ENCODE data around the gene RND2.
"Not testable (repeated sequence)": the region's sequence is repeated elsewhere in the genome, so short reads cannot be mapped to it uniquely, and the experiment has no call there.

RND2 gene

GRCh38 chr17:43027091-43028032 is 2.3 kb downstream of the RND2 start:
- no peak for DNase-seq

- DNase-seq = no peak
Observed at GRCh38 chr17:43028221-43028861, 3.3 kb downstream of the RND2 start.

- DNase-seq = no peak
Observed at GRCh38 chr17:43030137-43030767, 5.2 kb downstream of the RND2 start.

DNA sequence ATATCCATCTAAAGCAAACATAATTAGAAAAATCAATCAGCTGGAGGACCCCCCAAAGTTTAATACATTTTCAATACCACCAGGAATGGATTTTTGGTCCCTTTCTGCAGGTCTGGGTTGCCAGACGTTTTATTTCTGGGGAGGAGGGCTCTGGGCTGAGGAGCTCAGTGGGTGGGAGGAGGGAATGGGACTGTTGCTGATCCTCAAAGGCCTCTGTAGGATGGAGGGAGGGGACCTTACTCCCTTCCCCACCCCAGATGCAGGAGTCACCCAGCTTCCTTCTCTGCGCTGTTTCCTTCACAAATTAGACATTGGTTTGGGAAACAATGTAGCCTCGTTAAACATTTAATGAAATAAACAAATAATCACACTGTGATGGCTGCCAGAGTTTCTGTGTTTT is 6.6 kb downstream of the RND2 start:
- DNase-seq = no peak

DNA sequence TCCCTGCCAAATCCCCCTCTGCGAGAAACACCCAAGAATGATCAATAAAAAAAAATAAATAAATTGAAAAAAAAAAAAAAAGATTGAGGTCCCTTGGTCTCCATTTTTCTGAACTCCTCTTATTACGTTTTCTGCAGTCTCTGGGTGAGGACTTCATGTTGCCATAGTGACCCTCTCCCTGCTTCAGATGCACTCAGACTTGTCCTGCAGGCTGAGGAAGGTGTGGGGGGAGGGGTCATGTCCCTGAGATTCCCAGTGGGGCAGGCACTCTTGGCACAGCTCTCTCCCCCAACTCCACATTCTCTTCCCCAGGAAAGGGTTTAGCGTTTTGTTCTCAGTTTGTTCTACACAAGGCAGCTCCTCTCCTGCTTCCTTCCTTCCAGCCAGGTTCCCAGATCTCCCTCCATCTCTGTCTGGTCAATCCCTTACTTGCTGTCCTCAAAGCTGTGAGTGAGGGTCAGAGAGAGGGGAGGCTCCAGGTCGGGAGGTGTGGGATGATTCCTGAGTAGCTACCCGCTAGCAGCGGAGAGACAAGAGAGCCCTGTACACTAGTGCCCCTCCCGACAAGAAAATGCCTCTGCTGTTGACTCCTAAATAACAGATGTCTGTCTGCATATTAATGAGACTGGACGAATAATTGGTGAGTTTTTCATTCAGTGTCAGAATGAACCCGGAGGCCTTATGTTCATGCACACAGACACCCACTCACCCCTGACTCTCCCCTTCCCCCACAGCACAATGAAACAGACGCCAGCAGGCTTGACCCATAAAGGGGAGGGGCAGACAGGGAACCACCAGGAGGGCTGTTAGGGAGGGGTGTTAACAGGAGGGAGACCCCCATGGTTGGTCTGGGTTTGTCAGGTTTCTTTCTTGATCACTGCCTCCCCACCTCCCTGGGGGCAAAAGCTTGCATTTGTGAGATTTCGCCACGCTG is 9.2 kb downstream of the RND2 start:
- DNase-seq = no peak

GRCh38 chr17:43034894-43035293 is 9.9 kb downstream of the RND2 start:
- no peak for DNase-seq

DNA sequence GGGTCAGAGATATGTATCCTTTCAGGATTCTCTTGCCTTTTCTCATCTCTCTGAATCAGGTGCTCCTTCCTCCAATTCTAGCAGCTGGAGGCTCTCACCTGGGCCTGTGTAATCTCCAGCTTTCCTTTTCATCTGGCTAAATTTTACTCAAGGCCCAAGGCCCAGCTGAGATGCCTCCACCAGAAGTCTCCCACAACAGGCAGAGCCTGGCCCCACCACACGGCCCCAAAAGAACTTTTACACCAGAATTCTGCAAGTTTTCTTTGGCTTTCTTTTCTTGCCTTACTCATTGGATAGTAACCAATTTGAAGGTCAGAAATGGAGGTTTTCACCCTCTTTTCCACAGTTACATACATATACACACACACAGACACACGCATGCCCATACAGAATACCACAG is 14.6 kb downstream of the RND2 start:
- DNase-seq = no peak

- no peak for DNase-seq
Observed at GRCh38 chr17:43040655-43041054, 15.6 kb downstream of the RND2 start.

- DNase-seq = no peak
Observed at GRCh38 chr17:43042025-43042628, 17.1 kb downstream of the RND2 start.

- DNase-seq = no peak
Observed at GRCh38 chr17:43043307-43043706, 18.3 kb downstream of the RND2 start.

GRCh38 chr17:43044024-43044423 is 19.0 kb downstream of the RND2 start:
- no peak for DNase-seq

GRCh38 chr17:43051969-43052368 is 26.9 kb downstream of the RND2 start:
- no peak for DNase-seq

DNA sequence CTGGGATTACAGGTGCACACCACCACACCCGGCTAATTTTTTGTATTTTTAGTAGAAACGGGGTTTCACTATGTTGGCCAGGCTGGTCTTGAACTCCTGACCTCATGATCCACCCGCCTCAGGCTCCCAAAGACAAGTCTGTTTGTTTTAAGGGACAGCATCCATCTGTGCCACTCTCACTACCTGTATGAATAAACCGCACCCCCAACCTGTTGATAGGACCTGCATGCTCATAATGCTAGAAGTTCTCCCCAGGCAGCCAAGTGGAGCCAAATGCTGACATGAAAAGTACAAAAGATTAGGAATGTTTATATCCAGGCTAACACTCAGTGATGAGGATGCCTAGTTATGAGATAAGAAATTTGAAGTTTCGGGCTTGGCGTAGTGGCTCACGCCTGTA is 28.0 kb downstream of the RND2 start:
- DNase-seq = not testable (repeated sequence)

- no peak for DNase-seq
Observed at GRCh38 chr17:43056051-43056450, 31.0 kb downstream of the RND2 start.

GRCh38 chr17:43062984-43063638 is 38.1 kb downstream of the RND2 start:
- DNase-seq = no peak

GRCh38 chr17:43068570-43069367 is 43.7 kb downstream of the RND2 start:
- DNase-seq = no peak

DNA sequence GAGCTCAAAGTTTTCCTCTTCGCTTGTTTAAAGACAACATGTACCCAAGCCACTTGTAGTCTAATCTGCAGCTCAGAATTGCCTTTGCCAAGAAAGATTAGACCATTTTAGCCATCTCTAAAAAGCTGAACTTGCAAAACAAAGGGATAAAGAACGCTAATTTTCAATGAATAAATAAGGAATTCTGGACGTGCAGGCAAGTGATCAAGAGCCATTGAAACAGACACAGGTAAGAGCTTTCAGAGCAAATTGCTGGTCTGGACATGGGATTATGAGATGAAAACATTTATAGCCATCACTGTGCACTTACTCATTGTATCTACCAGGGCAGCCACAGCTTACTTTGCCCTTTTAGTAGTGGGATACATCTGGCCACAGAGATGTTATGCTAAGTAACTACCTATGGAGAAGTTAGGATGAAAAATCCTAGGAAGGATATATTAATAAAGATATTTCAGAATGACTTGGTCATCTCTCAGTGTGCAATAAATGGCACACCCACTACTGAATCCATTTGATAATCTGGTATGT is 44.4 kb downstream of the RND2 start:
- no peak for DNase-seq

DNA sequence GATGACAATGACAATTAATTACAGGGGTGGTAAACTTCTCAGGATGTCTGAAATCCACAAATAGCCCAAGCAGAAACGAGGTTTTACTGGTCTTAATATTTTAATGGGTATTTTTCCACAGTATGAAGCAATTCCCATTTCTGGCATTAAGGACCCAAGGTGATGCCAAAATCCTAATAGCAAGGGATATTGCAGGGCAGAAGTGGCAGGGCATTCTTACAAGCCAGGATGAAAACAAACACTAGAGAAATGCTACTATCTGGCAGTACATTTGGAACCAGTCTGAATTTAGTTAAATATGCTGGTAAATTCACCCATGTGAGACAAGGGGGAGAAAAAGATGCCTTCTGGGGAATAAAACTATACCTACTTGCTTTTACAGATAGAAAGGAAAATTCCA is 45.2 kb downstream of the RND2 start:
- no peak for DNase-seq

DNA sequence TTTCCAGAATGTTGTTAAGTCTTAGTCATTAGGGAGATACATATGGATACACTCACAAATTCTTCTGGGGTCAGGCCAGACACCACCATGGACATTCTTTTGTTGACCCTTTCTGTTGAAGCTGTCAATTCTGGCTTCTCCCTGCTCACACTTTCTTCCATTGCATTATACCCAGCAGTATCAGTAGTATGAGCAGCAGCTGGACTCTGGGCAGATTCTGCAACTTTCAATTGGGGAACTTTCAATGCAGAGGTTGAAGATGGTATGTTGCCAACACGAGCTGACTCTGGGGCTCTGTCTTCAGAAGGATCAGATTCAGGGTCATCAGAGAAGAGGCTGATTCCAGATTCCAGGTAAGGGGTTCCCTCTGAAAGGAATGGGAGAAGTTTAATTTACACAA is 45.8 kb downstream of the RND2 start:
- DNase-seq = no peak

DNA sequence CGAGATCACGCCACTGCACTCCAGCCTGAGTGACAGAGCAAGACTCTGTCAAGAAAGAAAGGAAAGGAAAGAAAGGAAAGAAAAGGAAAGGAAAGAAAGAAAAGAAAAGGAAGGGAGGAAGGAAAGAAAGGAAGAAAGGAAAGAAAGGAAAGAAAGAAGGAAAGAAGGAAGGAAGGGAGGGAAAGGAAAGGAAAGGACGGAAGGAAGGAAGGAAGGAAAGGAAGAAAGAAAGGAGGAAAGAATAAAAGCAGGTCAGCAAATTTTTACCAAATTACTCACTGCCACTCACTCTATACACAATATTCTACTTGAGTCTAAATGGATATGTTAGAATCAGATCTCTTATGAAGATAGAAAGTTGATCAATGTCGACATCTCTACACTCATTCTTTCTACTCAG is 49.8 kb downstream of the RND2 start:
- no peak for DNase-seq
